GM12872 (cell line): ENCODE results near the gene CCNL2.

Experiments used
- CTCF ChIP-seq: IDR thresholded peaks from 3 replicates; pipeline ENCODE4 v1.5.1; 2011; ENCODE audit warnings: low read depth, mild to moderate bottlenecking, low read length, moderate library complexity; ENCODE audit not compliant: insufficient read depth

CCNL2 gene

GRCh38 chr1:1399872-1400575 is 889 bp upstream of the CCNL2 start:
- no peak for TF ChIP-seq CTCF

- TF ChIP-seq CTCF, result no peak
Measured at GRCh38 chr1:1398677-1399186, 403 bp downstream of the CCNL2 start.

GRCh38 chr1:1397839-1398523 is 1.2 kb downstream of the CCNL2 start:
- no peak for TF ChIP-seq CTCF

- no peak for TF ChIP-seq CTCF
Measured at GRCh38 chr1:1395166-1395565, 4.0 kb downstream of the CCNL2 start.

- no peak for TF ChIP-seq CTCF
Measured at GRCh38 chr1:1394116-1394515, 5.0 kb downstream of the CCNL2 start.

- TF ChIP-seq CTCF, result no peak
Measured at GRCh38 chr1:1393428-1393827, 5.7 kb downstream of the CCNL2 start.

- no peak for TF ChIP-seq CTCF
Measured at GRCh38 chr1:1393014-1393413, 6.1 kb downstream of the CCNL2 start.
